Measurements from ENCODE around the gene FSD1. TPM values are rescaled to one million over a fixed set of nuclear protein-coding genes. Genes with fewer than 3 reads are reported as not detected.

The FSD1 gene
- total RNA-seq, 1 donor from 2014 or later = 17.7 TPM

DNA sequence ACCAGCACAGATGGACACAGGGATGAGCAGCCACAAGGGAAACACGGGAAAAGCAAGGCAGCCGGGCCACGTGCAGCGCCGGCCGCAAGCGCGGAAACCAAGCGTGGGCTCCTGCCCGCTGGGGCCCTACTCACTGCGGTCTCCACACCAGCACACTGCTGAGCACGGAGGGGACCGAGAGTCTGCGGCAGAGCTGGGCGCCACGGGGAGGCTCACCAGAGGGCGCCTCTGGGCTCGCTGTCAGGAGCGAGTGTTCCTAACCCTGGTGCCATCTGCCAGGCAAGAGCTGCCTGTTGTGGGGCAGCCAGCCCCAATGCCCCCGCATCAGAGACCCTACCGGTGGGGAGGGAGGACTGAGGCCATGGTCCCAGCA lies 65.5 kb downstream of the FSD1 start:
- H3K36me3 Mint-ChIP-seq = no peaks in the 10 kb centered on the region
- TF ChIP-seq, protein P1, sequence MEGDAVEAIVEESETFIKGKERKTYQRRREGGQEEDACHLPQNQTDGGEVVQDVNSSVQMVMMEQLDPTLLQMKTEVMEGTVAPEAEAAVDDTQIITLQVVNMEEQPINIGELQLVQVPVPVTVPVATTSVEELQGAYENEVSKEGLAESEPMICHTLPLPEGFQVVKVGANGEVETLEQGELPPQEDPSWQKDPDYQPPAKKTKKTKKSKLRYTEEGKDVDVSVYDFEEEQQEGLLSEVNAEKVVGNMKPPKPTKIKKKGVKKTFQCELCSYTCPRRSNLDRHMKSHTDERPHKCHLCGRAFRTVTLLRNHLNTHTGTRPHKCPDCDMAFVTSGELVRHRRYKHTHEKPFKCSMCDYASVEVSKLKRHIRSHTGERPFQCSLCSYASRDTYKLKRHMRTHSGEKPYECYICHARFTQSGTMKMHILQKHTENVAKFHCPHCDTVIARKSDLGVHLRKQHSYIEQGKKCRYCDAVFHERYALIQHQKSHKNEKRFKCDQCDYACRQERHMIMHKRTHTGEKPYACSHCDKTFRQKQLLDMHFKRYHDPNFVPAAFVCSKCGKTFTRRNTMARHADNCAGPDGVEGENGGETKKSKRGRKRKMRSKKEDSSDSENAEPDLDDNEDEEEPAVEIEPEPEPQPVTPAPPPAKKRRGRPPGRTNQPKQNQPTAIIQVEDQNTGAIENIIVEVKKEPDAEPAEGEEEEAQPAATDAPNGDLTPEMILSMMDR (IDR thresholded peaks at IDR 0.05; ENCODE audit: unreplicated experiment) = no peak
- H3K4me1 Mint-ChIP-seq = peaks cover 44% of the 10 kb centered on the region
- H3K4me3 Mint-ChIP-seq = peak overlapping the region; percentile 28
- no peaks in the 10 kb centered on the region for H3K9me3 Mint-ChIP-seq
- DNase-seq (ENCODE audit: low spot score in 2 of 2, unreplicated experiment in 2 of 2) = no peak
- H3K27ac Mint-ChIP-seq = peak overlapping the region; percentile 93
- no peaks in the 10 kb centered on the region for H3K27me3 Mint-ChIP-seq (ENCODE audit: low read depth)

DNA sequence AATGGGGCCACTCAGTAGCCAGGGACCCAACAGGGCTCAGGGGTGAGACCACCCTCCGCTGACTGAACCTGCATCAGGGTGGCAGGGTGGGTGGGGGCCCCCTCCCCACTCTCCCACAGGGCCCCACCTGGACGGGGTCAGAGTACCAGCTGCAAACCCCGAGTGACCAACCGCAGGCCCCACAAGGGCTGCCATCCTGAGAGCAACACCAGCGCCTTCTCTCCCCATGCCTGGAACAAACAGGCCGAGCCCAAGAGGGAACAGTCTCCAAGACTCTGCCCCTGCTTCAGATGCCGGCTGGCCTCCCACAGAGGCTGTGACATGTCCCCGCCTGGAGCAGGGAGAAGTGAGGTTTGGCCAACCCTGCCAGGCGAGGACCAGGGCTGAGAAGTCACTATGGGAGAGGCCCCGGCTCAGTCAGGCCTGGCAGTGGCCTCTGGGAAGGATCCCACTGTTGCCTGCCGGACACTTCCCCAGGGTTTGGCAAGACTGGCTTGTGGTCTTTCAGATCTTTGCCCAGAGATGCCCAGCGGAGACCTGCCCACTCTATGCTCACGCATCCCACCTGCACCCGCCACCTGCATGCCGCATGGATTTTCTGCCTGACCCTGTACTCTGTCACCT lies 66.1 kb downstream of the FSD1 start:
- no peaks in the 10 kb centered on the region for H3K36me3 Mint-ChIP-seq
- H3K27ac Mint-ChIP-seq = peak overlapping the region; percentile 59
- H3K4me3 Mint-ChIP-seq = no peak overlapping the region
- peaks cover 51% of the 10 kb centered on the region for H3K4me1 Mint-ChIP-seq
- TF ChIP-seq, protein P1 (IDR thresholded peaks at IDR 0.05; ENCODE audit: unreplicated experiment) = no peak
- H3K27me3 Mint-ChIP-seq (ENCODE audit: low read depth) = no peaks in the 10 kb centered on the region
- H3K9me3 Mint-ChIP-seq = no peaks in the 10 kb centered on the region
- no peak for DNase-seq (ENCODE audit: low spot score in 2 of 2, unreplicated experiment in 2 of 2)

DNA sequence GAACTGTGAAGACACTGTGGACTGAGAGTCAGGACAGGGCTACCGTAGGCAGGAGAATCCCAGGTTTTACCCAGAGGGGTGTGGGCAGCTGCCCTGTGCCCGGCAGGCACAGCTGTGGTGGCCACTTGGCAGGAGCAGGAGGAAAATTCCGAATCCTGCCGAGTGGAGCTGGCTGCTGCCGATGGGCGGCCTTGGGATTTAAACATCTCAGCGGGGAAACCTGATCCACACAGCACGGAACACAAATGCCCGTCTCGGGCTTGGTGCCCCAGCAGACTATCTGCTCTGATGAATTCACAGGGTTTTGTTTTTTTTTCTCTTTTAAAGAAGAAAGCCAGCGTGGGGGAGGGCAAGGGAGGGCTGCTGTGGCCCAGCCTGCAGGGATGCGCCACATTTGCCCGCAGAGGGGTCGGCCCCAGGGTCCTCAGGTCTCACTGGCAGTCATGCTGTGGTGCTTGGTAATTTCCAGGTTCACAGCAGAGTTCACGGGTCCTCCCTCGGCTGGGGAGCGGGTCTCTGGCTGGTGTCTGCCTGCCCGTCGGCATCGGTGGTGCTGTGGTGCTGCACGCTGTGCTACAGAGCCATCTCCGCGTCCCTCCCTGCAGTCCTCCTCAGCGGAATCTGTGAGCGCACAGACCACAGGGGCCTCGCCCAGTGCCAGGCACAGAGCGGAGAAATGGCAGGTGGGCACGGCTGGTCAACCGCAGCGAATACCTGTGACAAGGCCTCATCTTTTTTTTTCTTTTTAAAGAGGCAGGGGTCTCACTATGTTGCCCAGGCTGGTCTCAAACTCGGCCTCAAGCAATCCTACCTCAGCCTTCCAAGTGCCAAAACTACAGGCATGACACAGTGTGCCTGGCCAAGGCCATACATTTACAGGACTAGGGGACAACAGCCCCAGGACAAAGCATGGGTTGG lies 67.1 kb downstream of the FSD1 start:
- Mint-ChIP-seq H3K4me1 (peaks cover 61% of the 10 kb centered on the region), H3K9me3 (no peaks in the 10 kb centered on the region), H3K4me3 (no peak overlapping the region), H3K27me3 (ENCODE audit: low read depth) (no peaks in the 10 kb centered on the region), H3K27ac (peak overlapping the region; percentile 59), H3K36me3 (no peaks in the 10 kb centered on the region)
- DNase-seq (ENCODE audit: low spot score in 2 of 2, unreplicated experiment in 2 of 2) = no peak
- TF ChIP-seq, protein P1 (IDR thresholded peaks at IDR 0.05; ENCODE audit: unreplicated experiment) = no peak

DNA sequence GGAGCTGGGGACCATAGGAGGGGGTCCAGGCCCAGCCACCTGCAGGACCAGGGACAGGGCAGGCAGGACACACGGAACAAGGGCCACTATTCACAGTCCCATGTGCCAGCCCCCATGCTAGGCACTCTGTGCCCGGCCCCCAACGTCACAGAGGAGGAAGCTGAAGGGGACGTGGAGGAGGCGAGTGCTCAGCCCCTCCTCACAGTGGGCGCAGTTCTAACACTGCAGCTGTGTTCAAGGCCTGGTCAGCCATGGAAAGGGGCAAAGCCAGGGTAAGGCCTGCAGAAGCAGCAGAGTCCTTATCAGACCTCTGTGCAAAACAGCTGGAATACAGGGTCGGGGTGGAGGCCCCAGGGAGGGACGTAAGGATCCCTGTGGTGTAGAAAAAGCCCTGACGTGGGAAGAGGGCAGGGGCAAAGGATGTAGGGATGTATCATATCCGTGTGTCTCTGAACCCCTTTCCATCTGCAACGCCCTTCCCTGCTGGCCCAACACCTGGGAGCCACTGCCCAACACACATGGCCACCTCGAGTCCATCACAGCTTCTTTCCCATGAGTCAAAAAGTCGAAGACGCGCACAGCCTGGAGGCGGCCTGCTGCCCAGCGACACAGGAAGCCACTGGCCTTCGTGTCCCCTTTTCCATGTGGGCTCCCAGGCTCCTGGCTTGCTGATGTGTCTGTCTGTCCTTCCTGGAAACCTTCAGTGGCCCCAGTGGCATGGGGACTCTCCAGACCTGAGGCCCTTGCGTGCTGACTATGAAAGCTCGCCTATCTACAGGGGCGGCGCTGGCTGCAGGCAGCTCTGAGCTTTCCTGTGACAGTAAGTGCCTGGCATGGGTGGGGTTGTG lies 68.0 kb downstream of the FSD1 start:
- H3K9me3 Mint-ChIP-seq = no peaks in the 10 kb centered on the region
- TF ChIP-seq, protein P1 (IDR thresholded peaks at IDR 0.05; ENCODE audit: unreplicated experiment) = no peak
- peaks cover 69% of the 10 kb centered on the region for H3K4me1 Mint-ChIP-seq
- H3K27ac Mint-ChIP-seq = peak overlapping the region; percentile 71
- no peak for DNase-seq (ENCODE audit: low spot score in 2 of 2, unreplicated experiment in 2 of 2)
- no peaks in the 10 kb centered on the region for H3K27me3 Mint-ChIP-seq (ENCODE audit: low read depth)
- H3K36me3 Mint-ChIP-seq = no peaks in the 10 kb centered on the region
- no peak overlapping the region for H3K4me3 Mint-ChIP-seq

DNA sequence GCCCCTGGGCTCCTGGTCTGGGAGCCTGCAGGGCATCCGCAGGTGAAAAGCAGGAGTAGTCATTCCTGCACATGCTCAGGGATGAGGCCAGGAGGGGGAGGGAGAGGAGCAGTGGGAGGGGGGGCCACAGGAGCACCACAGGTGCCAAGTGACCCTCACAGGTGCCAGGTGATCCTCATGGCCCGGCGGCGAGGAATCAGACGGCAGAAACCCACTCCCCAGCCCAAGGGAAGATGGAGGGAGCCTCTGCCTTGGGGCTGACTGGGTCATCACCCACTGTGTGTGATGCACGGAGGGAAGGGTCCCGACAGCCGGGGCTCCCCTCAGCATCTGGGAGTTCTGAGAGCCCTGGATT lies 68.6 kb downstream of the FSD1 start:
- TF ChIP-seq, protein P1 (IDR thresholded peaks at IDR 0.05; ENCODE audit: unreplicated experiment) = no peak
- Mint-ChIP-seq H3K4me3 (no peak overlapping the region), H3K9me3 (no peaks in the 10 kb centered on the region), H3K36me3 (no peaks in the 10 kb centered on the region), H3K27ac (peak overlapping the region; percentile 73), H3K4me1 (peaks cover 67% of the 10 kb centered on the region), H3K27me3 (ENCODE audit: low read depth) (no peaks in the 10 kb centered on the region)
- DNase-seq (ENCODE audit: low spot score in 2 of 2, unreplicated experiment in 2 of 2) = no peak

Other genes with a start within 250 kb of the FSD1 start
- 27.3 to 27.9 TPM (median 27.7 TPM) in 3 replicates for gene ZBTB7A, start 237.7 kb upstream of the FSD1 start, total RNA-seq
- gene MAP2K2, start 180.5 kb upstream of the FSD1 start, total RNA-seq = 147 to 161 TPM (median 152 TPM) in 3 replicates
- not detected in 3 replicates for gene CREB3L3, start 151.0 kb upstream of the FSD1 start, total RNA-seq
- gene SIRT6, start 122.0 kb upstream of the FSD1 start, total RNA-seq = 25.4 to 31.9 TPM (median 25.6 TPM) in 3 replicates
- 0.75 to 0.98 TPM (median 0.86 TPM) in 3 replicates for gene ANKRD24, start 121.9 kb upstream of the FSD1 start, total RNA-seq
- gene EBI3, start 75.1 kb upstream of the FSD1 start, total RNA-seq = 0.22 to 0.96 TPM (median 0.68 TPM) in 3 replicates
- 19.5 to 22.1 TPM (median 21.3 TPM) in 3 replicates for gene YJU2, start 57.5 kb upstream of the FSD1 start, total RNA-seq
- 3.2 to 4.8 TPM (median 4.0 TPM) in 3 replicates for gene SHD, start 25.3 kb upstream of the FSD1 start, total RNA-seq
- 0.29 TPM in 1 of 3 replicates, not detected in the others for gene TMIGD2, start 2.2 kb upstream of the FSD1 start, total RNA-seq
- gene STAP2, start 34.2 kb downstream of the FSD1 start, total RNA-seq = 74.0 to 79.4 TPM (median 75.3 TPM) in 3 replicates
- 34.6 to 42.4 TPM (median 42.2 TPM) in 3 replicates for gene MPND, start 39.0 kb downstream of the FSD1 start, total RNA-seq
- 89.9 to 91.7 TPM (median 90.1 TPM) in 3 replicates for gene SH3GL1, start 95.9 kb downstream of the FSD1 start, total RNA-seq
- gene CHAF1A, start 98.0 kb downstream of the FSD1 start, total RNA-seq = 30.9 to 35.1 TPM (median 33.1 TPM) in 3 replicates
- 67.7 to 71.0 TPM (median 69.9 TPM) in 3 replicates for gene UBXN6, start 153.2 kb downstream of the FSD1 start, total RNA-seq
- gene HDGFL2, start 167.7 kb downstream of the FSD1 start, total RNA-seq = 87.6 to 91.3 TPM (median 88.9 TPM) in 3 replicates
- gene PLIN4, start 213.9 kb downstream of the FSD1 start, total RNA-seq = 0.25 to 0.29 TPM (median 0.29 TPM) in 3 replicates
- 0.27 to 0.45 TPM (median 0.38 TPM) in 3 replicates for gene PLIN5, start 230.6 kb downstream of the FSD1 start, total RNA-seq
- 0.16 TPM in 3 replicates for gene LRG1, start 235.4 kb downstream of the FSD1 start, total RNA-seq

All from mesothelial cell of epicardium (in vitro differentiated cells).